Measurements from ENCODE around the gene HIGD1C.
"Not testable (repeated sequence)": the region's sequence is repeated elsewhere in the genome, so short reads cannot be mapped to it uniquely, and the experiment has no call there.

Gene HIGD1C

DNA sequence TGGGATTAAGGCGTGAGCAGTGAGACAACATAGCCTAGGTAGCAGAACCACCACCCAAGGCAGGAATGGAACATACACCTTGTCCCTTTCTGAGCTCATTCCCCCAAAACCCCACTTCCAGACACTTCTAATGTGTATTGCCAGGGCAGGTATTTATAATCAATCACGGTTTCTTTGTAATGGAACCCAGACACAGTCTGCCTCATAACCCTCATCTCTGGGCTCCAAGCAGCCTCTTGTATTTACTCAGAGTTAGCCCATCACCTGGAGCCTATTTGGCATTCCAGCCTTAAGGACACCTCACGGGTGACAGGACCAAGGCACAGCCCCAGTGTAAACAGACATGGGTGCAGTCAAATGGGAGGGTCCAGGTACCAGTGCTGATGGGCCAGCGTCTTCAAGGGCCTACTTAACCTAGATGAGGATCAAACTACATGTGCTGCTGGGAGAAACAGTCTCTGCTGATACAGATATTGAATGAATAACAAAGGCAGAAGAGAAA lies 2.5 kb upstream of the HIGD1C start:
- no peak for DNase-seq (ENCODE audit: insufficient read length, low spot score)
- no peak for FAIRE-seq
- TF ChIP-seq POLR2A (IDR thresholded peaks at IDR 0.05; ENCODE audit: low read depth, low read length): no peak
- TF ChIP-seq POLR2AphosphoS5 (IDR thresholded peaks at IDR 0.05; ENCODE audit: low read depth, low read length): no peak
- TF ChIP-seq PAX5 (IDR thresholded peaks at IDR 0.05; ENCODE audit: insufficient read depth, low read length, severe bottlenecking): no peak
- no peak for TF ChIP-seq POU2F2 (IDR thresholded peaks at IDR 0.05; ENCODE audit: low read depth, low read length)
- TF ChIP-seq TAF1 (IDR thresholded peaks at IDR 0.05; ENCODE audit: low read depth, low read length): no peak
- TF ChIP-seq SPI1 (IDR thresholded peaks at IDR 0.05; ENCODE audit: low read depth, low read length): no peak

DNA sequence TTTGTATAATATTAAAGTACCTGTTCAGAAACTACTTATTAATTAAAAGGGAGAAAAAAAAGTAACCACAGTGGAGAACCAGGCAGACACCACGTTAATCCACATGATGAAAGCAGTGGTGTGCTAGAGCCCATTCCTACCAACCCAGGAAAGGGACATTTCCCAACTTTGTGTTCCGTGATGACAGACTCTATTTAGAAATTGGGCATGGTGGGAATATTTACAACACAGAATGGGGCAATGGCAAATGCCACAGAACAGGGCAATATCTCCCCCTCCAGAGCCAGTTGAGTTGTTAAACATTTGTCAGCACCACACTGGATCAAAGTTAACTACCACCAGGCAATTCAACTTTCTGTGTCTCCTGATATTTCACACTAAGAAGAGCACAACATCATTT lies 1.2 kb upstream of the HIGD1C start:
- FAIRE-seq (no peak), DNase-seq (ENCODE audit: insufficient read length, low spot score) (no peak)
- TF ChIP-seq POLR2A (IDR thresholded peaks at IDR 0.05; ENCODE audit: low read depth, low read length) (no peak), TAF1 (IDR thresholded peaks at IDR 0.05; ENCODE audit: low read depth, low read length) (no peak), PAX5 (IDR thresholded peaks at IDR 0.05; ENCODE audit: insufficient read depth, low read length, severe bottlenecking) (no peak), SPI1 (IDR thresholded peaks at IDR 0.05; ENCODE audit: low read depth, low read length) (no peak), POLR2AphosphoS5 (IDR thresholded peaks at IDR 0.05; ENCODE audit: low read depth, low read length) (no peak), POU2F2 (IDR thresholded peaks at IDR 0.05; ENCODE audit: low read depth, low read length) (no peak)

DNA sequence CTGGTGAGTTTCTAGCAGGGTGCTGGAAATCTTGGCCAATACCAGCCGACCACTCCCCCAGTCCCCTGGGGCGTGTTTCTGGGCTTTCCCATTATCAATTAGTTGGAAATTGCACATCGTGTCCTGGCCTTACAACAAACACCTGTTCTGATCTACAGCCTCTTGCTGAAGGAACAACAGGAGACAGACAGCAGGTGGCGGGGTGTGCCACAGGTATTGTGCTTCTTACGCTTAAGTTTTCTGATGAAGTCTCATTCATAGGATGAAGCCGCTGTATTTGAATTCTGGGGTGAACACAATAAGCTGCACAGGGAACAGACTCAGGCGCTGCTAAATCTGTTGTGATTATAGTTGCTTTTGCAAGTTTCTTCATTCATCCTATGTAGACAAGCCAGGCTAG lies 703 bp downstream of the HIGD1C start:
- TF ChIP-seq POU2F2 (IDR thresholded peaks at IDR 0.05; ENCODE audit: low read depth, low read length) (no peak), SPI1 (IDR thresholded peaks at IDR 0.05; ENCODE audit: low read depth, low read length) (no peak), PAX5 (IDR thresholded peaks at IDR 0.05; ENCODE audit: insufficient read depth, low read length, severe bottlenecking) (no peak), POLR2AphosphoS5 (IDR thresholded peaks at IDR 0.05; ENCODE audit: low read depth, low read length) (no peak), TAF1 (IDR thresholded peaks at IDR 0.05; ENCODE audit: low read depth, low read length) (no peak), POLR2A (IDR thresholded peaks at IDR 0.05; ENCODE audit: low read depth, low read length) (no peak)
- no peak for DNase-seq (ENCODE audit: insufficient read length, low spot score)
- FAIRE-seq: no peak

DNA sequence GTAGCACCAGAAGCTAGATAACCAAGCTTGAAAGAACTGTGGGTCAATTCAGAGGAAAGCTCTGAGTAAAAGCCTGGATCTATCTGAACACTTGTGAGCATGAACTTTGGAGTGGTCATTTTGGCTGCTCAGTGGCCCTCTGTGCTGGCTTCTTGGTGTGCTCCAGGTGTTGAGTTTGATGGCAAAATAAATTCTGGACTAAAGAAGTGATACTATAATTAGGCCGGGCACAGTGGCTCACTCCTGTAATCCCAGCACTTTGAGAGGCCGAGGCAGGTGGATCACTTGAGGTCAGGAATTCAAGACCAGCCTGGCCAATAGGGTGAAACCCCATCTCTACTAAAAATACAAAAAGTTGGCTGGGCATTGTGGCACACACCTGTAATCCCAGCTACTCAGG lies 2.4 kb downstream of the HIGD1C start:
- not testable (repeated sequence) for DNase-seq (ENCODE audit: insufficient read length, low spot score); FAIRE-seq

DNA sequence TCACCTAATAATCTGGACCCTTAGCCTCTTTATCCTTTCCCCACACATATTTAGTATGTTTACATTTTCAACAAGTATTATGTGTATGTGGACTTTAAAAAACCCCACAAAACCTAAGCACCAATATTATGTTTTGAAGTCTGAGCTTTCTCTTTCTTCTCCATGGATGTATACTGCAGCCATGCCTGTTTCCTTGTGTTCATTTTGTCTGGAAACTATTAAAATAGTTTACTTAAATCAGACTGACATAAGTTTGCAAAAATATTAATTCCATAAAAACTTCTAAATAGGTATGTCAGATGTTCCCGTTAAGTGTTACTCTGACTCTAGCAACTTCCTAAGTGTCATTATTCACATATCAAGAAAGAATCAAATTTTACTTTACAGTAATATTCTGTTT lies 2.9 kb downstream of the HIGD1C start:
- TF ChIP-seq PAX5 (IDR thresholded peaks at IDR 0.05; ENCODE audit: insufficient read depth, low read length, severe bottlenecking): no peak
- TF ChIP-seq SPI1 (IDR thresholded peaks at IDR 0.05; ENCODE audit: low read depth, low read length): no peak
- no peak for TF ChIP-seq TAF1 (IDR thresholded peaks at IDR 0.05; ENCODE audit: low read depth, low read length)
- no peak for TF ChIP-seq POLR2A (IDR thresholded peaks at IDR 0.05; ENCODE audit: low read depth, low read length)
- no peak for TF ChIP-seq POU2F2 (IDR thresholded peaks at IDR 0.05; ENCODE audit: low read depth, low read length)
- TF ChIP-seq POLR2AphosphoS5 (IDR thresholded peaks at IDR 0.05; ENCODE audit: low read depth, low read length): no peak
- DNase-seq (ENCODE audit: insufficient read length, low spot score) (no peak), FAIRE-seq (no peak)

DNA sequence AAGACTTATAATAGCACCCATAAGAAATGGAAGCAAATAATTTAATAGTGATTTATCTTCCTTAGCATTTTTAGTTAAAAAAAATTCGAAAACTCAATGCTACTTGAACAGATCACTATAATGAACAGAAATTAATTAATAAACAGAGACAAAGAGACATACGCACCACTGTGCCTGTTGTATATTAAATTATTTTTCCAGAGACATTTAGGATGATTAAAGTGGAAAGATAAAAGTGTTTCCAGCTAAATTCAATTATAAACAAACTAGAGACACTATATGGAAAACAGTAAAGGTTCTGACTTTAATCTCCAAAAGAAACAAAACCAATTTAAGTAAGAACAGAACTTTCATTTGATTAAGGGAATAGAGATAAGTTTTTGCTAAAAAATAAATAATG lies 3.4 kb downstream of the HIGD1C start:
- FAIRE-seq (no peak), DNase-seq (ENCODE audit: insufficient read length, low spot score) (no peak)
- no peak for TF ChIP-seq SPI1 (IDR thresholded peaks at IDR 0.05; ENCODE audit: low read depth, low read length)
- no peak for TF ChIP-seq POU2F2 (IDR thresholded peaks at IDR 0.05; ENCODE audit: low read depth, low read length)
- no peak for TF ChIP-seq PAX5 (IDR thresholded peaks at IDR 0.05; ENCODE audit: insufficient read depth, low read length, severe bottlenecking)
- no peak for TF ChIP-seq POLR2A (IDR thresholded peaks at IDR 0.05; ENCODE audit: low read depth, low read length)
- no peak for TF ChIP-seq TAF1 (IDR thresholded peaks at IDR 0.05; ENCODE audit: low read depth, low read length)
- no peak for TF ChIP-seq POLR2AphosphoS5 (IDR thresholded peaks at IDR 0.05; ENCODE audit: low read depth, low read length)

DNA sequence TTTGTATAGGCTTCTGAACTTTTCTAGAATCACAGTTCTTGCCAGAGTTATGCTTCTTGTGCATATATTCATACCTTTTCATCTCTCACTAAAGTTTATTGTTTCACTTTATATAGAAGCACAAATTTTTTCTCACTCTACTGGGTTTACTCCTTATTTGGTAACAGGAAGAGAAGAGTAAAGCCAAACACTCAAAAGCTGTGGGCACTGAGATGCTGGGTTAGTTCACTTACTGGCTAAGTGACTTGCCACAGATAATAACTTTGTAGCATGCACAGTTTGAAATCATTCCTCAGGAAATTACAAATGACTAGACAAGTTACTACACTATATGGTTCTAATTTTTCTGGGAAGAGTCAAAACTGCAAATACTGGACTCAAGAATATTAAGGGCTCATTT lies 7.8 kb downstream of the HIGD1C start:
- FAIRE-seq (no peak), DNase-seq (ENCODE audit: insufficient read length, low spot score) (no peak)
- TF ChIP-seq TAF1 (IDR thresholded peaks at IDR 0.05; ENCODE audit: low read depth, low read length) (no peak), PAX5 (IDR thresholded peaks at IDR 0.05; ENCODE audit: insufficient read depth, low read length, severe bottlenecking) (no peak), POLR2A (IDR thresholded peaks at IDR 0.05; ENCODE audit: low read depth, low read length) (no peak)

DNA sequence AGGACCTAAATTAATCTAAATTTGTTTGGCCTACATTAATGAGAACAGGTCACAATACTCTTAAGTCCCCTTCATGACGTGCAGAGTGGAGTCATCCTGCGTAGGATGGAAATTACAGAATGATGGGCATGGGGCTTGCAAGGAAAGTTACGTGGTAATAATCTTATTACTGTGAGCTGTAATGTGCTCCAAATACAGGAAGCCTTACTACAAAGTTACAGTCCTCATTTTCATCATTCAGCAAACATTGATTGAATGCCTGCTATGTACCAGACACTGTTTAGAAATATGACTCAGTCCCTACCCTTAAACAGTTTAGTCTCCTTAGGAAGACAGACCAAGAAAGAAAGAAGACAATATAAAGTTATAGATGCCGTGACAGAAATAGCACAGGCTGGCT lies 9.4 kb downstream of the HIGD1C start:
- no peak for DNase-seq (ENCODE audit: insufficient read length, low spot score)
- no peak for FAIRE-seq
- TF ChIP-seq POLR2AphosphoS5 (IDR thresholded peaks at IDR 0.05; ENCODE audit: low read depth, low read length) (no peak), PAX5 (IDR thresholded peaks at IDR 0.05; ENCODE audit: insufficient read depth, low read length, severe bottlenecking) (no peak), TAF1 (IDR thresholded peaks at IDR 0.05; ENCODE audit: low read depth, low read length) (no peak), POLR2A (IDR thresholded peaks at IDR 0.05; ENCODE audit: low read depth, low read length) (no peak), SPI1 (IDR thresholded peaks at IDR 0.05; ENCODE audit: low read depth, low read length) (no peak), POU2F2 (IDR thresholded peaks at IDR 0.05; ENCODE audit: low read depth, low read length) (no peak)

DNA sequence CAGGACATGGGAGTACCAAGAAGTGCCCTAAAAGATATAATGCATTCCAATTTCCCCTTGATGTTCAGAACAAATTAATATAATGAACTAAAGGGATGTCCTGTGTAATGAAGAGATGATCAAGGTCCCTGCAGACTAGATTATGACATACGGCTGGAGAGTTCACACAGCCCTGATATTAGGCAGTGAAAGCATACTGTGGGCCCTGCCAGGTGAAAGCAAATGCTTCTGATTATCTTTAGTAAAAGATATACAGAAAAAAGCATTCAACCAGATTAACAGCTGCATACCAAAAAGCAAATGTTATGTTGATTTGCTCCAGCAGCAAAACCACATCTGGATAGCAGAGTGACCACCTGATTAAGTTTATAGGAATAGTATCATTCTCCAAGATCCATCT lies 12.1 kb downstream of the HIGD1C start:
- no peak for DNase-seq (ENCODE audit: insufficient read length, low spot score)
- no peak for FAIRE-seq
- TF ChIP-seq POU2F2 (IDR thresholded peaks at IDR 0.05; ENCODE audit: low read depth, low read length) (no peak), POLR2AphosphoS5 (IDR thresholded peaks at IDR 0.05; ENCODE audit: low read depth, low read length) (no peak), PAX5 (IDR thresholded peaks at IDR 0.05; ENCODE audit: insufficient read depth, low read length, severe bottlenecking) (no peak), SPI1 (IDR thresholded peaks at IDR 0.05; ENCODE audit: low read depth, low read length) (no peak), TAF1 (IDR thresholded peaks at IDR 0.05; ENCODE audit: low read depth, low read length) (no peak), POLR2A (IDR thresholded peaks at IDR 0.05; ENCODE audit: low read depth, low read length) (no peak)

DNA sequence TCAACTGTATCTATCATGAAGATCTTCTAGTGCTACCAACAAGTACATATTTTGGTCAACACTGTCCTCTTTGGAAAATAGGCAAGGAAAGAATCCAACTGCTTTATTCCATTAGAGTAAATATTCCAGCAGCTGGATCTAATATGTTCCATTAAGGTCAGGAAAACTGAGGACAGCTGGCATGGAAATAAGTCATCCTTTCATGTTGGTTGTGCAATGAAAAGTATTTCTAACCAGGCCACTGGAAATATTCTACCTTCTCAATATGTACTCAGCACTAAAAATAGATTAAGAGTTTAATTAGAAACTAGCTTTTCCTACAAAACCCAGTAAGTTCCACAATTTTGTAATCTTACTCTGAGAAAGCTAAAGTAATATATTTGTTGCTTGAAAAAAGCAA lies 19.6 kb downstream of the HIGD1C start:
- no peak for TF ChIP-seq TAF1 (IDR thresholded peaks at IDR 0.05; ENCODE audit: low read depth, low read length)
- no peak for TF ChIP-seq SPI1 (IDR thresholded peaks at IDR 0.05; ENCODE audit: low read depth, low read length)
- no peak for TF ChIP-seq POLR2A (IDR thresholded peaks at IDR 0.05; ENCODE audit: low read depth, low read length)
- TF ChIP-seq POU2F2 (IDR thresholded peaks at IDR 0.05; ENCODE audit: low read depth, low read length): no peak
- TF ChIP-seq PAX5 (IDR thresholded peaks at IDR 0.05; ENCODE audit: insufficient read depth, low read length, severe bottlenecking): no peak
- no peak for TF ChIP-seq POLR2AphosphoS5 (IDR thresholded peaks at IDR 0.05; ENCODE audit: low read depth, low read length)
- no peak for DNase-seq (ENCODE audit: insufficient read length, low spot score)
- FAIRE-seq: no peak

Data from GM12891 (cell line).